Measurements from ENCODE around the gene SNX18. TPM values are rescaled to one million over a fixed set of nuclear protein-coding genes. Genes with fewer than 3 reads are reported as not detected.

SNX18 gene
- polyA plus RNA-seq, 3 donors, result 25.8 to 28.7 (median 26.2) TPM

- DNase-seq, result no peak
Measured at GRCh38 chr5:54537725-54538124, 20.2 kb downstream of the SNX18 start.

- DNase-seq, result no peak
Measured at GRCh38 chr5:54538156-54538555, 20.6 kb downstream of the SNX18 start.

- no peak for DNase-seq
Measured at GRCh38 chr5:54539001-54539400, 21.4 kb downstream of the SNX18 start.

DNA sequence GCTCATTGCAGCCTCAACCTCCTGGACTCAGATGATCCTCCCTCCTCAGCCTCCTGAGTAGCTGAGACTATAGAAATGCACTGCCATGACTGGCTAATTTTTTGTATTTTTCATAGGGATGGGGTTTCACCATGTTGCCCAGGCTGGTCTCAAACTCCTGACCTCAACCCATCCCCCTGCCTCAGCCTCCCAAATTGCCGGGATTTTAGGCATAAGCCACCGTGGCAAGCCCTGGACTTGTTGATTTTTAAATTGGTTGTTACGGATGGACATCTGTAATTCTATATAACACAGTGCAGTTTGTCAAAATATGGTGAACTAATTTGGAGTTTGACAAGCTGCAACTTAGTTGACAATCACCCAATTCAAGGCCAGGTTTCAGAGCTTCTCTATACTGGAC is 22.7 kb downstream of the SNX18 start:
- DNase-seq, result no peak

- DNase-seq, result no peak
Measured at GRCh38 chr5:54541823-54542783, 24.5 kb downstream of the SNX18 start.

GRCh38 chr5:54544044-54544443 is 26.5 kb downstream of the SNX18 start:
- DNase-seq, result no peak

- DNase-seq, result no peak
Measured at GRCh38 chr5:54545796-54546195, 28.2 kb downstream of the SNX18 start.

- no peak for DNase-seq
Measured at GRCh38 chr5:54547711-54548250, 30.2 kb downstream of the SNX18 start.

DNA sequence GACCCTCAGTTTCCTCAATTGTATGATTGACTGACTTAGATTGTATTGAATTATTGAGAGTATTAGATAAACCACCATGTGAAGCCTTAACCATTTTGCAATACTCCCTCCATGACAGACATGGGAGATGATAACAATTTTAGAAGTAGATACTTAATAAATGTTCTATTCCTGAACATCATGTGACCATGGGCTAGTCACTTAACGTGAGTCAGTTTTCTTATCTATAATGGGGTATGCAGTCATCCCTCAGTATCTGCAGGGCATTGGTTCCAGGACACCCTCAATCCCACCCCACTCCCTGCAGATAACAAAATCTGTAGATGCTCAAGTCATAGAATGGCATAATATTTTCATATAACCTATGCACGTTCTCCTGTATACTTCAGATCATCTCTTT is 31.0 kb downstream of the SNX18 start:
- no peak for DNase-seq

DNA sequence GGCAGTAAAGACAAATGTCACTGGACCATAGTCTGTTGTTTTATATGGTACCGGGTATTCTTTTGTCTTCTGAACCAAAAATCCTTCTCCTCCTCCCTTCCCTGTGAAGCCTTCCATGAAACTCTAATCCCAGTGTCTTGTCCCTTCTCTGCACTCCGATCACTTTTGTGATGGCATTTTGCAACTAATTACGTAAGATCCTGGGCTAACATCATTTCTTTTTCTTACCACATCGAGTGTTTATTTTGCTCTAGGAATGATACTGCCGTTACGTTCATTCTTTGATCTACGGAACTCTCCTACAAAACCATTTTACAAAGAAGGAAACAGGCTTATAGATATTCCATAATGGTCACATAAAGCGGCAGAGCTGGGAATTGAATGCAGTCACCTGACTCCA is 33.7 kb downstream of the SNX18 start:
- DNase-seq, result no peak

- DNase-seq, result no peak
Measured at GRCh38 chr5:54551926-54552325, 34.4 kb downstream of the SNX18 start.

- DNase-seq, result no peak
Measured at GRCh38 chr5:54552446-54552845, 34.9 kb downstream of the SNX18 start.

GRCh38 chr5:54553659-54554207 is 36.2 kb downstream of the SNX18 start:
- DNase-seq, result no peak

- no peak for DNase-seq
Measured at GRCh38 chr5:54556141-54556540, 38.6 kb downstream of the SNX18 start.

- no peak for DNase-seq
Measured at GRCh38 chr5:54558362-54558761, 40.8 kb downstream of the SNX18 start.

- no peak for DNase-seq
Measured at GRCh38 chr5:54561651-54562050, 44.1 kb downstream of the SNX18 start.

GRCh38 chr5:54563083-54563761 is 45.7 kb downstream of the SNX18 start:
- DNase-seq, result no peak

DNA sequence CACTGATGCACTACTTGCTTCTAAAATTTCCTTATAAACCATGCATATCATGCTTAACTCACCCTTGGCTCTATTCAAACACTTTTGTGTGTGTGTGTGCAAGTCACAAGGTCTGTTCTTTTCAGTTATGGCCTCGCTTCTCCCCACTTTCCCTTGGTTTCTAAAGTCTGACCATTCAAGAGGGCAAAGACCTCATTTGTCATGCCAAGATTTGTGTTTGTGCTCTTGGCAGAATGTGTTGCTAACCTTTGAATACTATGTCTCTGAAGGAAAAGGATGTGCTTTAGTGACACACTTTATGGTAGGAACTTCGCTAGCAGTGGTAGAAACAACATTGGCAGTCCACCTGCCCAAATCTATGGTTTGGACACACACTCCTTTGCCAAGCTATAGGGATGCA is 50.4 kb downstream of the SNX18 start:
- DNase-seq, result no peak

DNA sequence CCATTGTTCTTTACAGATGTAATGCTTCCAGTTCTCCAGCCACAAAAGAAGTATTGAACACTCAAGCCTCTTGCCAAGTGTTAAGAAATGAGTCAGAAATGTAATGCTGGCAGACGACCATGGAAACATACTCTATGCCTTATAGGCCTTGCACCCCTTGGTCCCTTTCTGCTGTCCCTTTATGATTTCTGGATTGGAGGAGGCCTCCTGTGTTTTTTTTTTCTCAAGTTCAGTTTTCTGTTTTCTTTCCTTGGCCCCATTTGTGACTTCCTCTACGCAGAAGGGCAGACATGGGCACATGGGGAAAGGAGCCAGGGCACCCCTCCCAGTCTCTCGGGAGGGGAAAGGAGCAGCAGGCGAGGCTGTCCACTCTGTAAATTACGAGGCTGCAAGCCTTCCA is 53.4 kb downstream of the SNX18 start:
- no peak for DNase-seq

DNA sequence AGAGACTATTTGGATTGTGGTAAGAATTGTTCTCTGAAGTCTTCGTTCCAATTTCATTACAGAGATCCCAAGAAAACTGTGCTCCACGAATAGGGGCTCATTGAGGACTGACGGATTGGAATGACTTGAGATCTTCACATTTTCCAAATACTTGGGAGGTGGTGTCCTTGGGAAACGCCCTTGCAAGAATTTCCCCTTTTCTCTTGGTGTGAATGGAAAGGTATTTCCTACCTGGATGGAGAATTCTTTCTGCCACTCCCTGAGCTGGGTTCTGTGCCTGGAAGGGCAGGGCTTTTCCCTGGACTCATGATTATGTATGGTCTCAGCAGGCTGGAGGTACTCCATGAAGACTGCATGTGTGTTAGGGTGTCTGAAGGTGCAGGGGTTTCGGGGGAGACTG is 53.9 kb downstream of the SNX18 start:
- no peak for DNase-seq

DNA sequence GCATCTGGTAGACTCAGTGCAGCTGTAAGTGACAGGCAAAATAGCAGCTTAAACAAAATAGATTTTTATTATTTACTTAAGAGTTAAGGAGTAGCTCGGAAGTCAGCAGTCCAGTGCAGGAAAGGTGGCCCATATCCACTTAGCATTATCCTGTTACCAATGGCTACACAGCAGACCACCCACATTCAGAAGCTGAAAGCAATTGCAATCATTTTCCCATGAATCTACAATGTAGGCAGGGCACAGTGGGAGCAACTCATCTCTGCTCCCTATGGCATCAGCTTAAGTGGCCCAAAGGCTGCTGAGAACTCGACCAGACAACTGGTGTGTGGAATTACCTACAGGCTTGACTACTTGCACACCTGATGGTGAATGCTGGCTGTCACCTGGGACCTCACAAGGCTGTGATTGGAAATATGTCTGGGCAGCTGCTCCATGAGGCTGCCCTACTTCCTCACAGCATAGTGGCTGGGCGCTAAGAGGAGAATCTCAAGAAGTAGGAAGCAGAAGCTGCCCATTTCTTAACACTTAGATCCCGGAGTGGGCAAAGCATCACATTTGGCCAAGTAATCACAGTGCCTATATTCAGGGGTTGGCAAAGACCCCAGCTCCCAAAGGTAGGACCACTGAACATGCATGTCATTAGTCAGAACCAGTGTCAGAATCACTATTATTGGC is 56.4 kb downstream of the SNX18 start:
- DNase-seq, result no peak

GRCh38 chr5:54577528-54577927 is 60.0 kb downstream of the SNX18 start:
- no peak for DNase-seq

Measured in renal pelvis (tissue), 4 donors.